Activated CD4-positive, alpha-beta memory T cell treated with anti-CD3 and anti-CD28 coated beads, Interleukin-2, amount 10 ng/mL, durations not matched to agents 7 days and 5 days (primary cell): ENCODE measurements around the gene MDM4. TPM values are rescaled to one million over a fixed set of nuclear protein-coding genes. Genes with fewer than 3 reads are reported as not detected.

Experiments used
- CTCF ChIA-PET: fragments of 350-600 bp; sonication (Branson Sonifier 250); formaldehyde crosslinking; loops from one replicate; lab custom pipeline; 2021; ENCODE audit warnings: antibody characterized with exemption, inconsistent platforms; lab: Charles Lee
- POLR2A ChIA-PET: fragments of 350-600 bp; sonication (Branson Sonifier 250); formaldehyde crosslinking; loops from one replicate; lab custom pipeline; 2021; ENCODE audit warnings: antibody characterized with exemption; lab: Charles Lee
- DNase-seq: peaks from one replicate; pipeline ENCODE4 v3.0.0-alpha.2; 2020
- H3K27ac Mint-ChIP-seq: one replicate; pipeline ENCODE4 v1.8.0; 2021; ENCODE audit warnings: mild to moderate bottlenecking, mixed read lengths
- H3K27me3 Mint-ChIP-seq: one replicate; pipeline ENCODE4 v1.8.0; 2021; ENCODE audit warnings: mixed read lengths
- H3K36me3 Mint-ChIP-seq: one replicate; pipeline ENCODE4 v1.8.0; 2021; ENCODE audit warnings: low read depth, mixed read lengths
- H3K4me1 Mint-ChIP-seq: one replicate; pipeline ENCODE4 v1.8.0; 2021; ENCODE audit warnings: mixed read lengths
- H3K4me3 Mint-ChIP-seq: one replicate; pipeline ENCODE4 v1.8.0; 2021; ENCODE audit warnings: mild to moderate bottlenecking, mixed read lengths
- H3K9me3 Mint-ChIP-seq: one replicate; pipeline ENCODE4 v1.8.0; 2021; ENCODE audit warnings: mixed read lengths
- total RNA-seq, 2 experiments: library from RNA; stranded (reverse); gene quantifications; one replicate each; pipeline ENCODE4 v1.2.3, GENCODE V29; 2021

Gene MDM4
- total RNA-seq, 2 experiments from 2014 or later: 85.1 to 95.4 TPM

DNA sequence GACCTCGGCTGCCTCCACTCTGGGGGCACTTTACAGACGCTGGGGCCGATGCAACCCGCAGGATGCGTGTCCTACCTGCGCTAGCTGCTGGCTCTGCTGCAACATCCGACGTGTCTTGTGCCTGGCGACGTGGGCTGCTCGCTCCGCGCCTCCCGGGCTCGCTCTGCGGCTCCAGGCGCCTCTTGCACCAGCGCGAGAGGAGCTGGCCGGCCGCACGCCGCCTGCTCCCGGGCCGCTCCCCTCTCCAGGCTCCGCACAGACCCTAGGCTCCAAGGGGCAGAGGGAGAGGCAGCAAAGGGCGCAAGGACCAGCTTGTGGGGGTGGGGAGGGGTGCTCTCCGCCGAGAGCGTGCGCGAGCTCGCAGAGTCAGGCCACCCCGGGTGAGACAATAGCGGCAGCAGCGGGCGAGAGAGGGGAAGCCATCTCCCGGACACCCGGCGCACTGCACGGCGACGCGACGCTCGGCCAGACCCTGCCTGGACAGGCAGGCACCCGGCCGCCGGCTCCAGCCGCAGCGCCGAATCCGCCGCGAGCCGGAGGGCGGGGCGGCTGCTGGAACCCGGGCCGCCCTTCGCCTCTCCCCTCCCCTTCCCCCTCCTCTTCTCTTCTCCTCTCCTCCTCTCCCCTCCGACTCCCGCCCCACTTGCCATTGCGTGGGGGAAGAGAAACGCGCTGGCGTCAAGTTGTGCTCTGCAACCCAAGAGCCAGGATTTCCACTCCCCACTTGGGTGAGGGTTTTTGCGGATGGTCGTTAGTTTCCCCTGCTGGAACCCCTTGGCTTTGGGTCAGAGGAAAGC is 21.7 kb upstream of the MDM4 start, which contains the start of gene PIK3C2B:
Gene PIK3C2B (minus strand): TSS at position 525 of the 797 bp plus-strand sequence. CDS start 25,003 bp downstream, outside the sequence.
- H3K9me3 Mint-ChIP-seq: no peaks in the 10 kb centered on the region
- peak within 1 kb of the TSS; percentile 88 for H3K4me3 Mint-ChIP-seq
- H3K27ac Mint-ChIP-seq: peak within 1 kb of the TSS; percentile 84
- H3K36me3 Mint-ChIP-seq: peaks cover 7% of the 10 kb centered on the region
- POLR2A ChIA-PET: interaction anchor here (0.5 to 4.4 kb wide), 26 partner anchors 9 to 123 kb away, joined by 3 to 57 read pairs (median 5); partner anchors contain the start of gene MDM4
- H3K4me1 Mint-ChIP-seq: peaks cover 58% of the 10 kb centered on the region
- CTCF ChIA-PET: interaction anchor here (0.6 to 19.8 kb wide), 24 partner anchors 9 to 327 kb away, joined by 3 to 519 read pairs (median 6); partner anchors contain the start of gene MDM4
- DNase-seq: peak; percentile 77
- H3K27me3 Mint-ChIP-seq: no peaks in the 10 kb centered on the region

DNA sequence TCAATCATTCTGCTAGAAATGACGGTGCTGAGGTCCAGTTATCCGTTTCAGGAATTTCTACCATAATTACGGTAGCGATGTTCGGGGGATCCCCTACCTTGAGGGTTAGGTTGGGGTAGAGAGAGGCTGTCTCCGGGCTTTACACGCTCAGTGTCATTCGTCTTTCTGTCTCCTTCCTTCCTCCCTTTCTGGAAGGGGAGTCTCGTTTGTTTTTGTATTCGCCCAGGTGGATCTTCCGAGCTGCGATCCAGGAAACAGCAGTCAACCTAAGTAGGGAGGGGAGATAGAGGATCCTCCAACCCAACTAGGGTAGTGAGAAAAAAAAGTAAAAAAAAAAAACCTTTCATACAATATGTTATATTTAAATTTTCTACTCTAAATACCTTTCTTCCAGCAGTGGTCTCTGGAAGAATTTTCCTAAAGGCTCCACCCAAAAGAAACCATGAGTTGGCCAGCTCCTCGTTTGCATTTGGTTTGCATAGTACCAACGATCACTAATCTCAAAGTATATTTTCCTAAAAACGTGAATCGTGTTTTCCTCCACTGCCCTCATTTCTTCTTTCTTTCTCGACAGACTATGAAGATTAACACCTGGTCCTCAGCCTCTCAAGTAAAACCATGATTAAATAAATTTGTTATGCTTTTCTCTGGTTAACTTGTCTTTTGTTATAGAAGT is 21.0 kb upstream of the MDM4 start:
- no peak for DNase-seq
- Mint-ChIP-seq H3K27ac (peak overlapping the region; percentile 81), H3K4me3 (peak overlapping the region; percentile 88), H3K4me1 (peaks cover 56% of the 10 kb centered on the region), H3K36me3 (peaks cover 3% of the 10 kb centered on the region), H3K27me3 (no peaks in the 10 kb centered on the region), H3K9me3 (no peaks in the 10 kb centered on the region)
- ChIA-PET POLR2A (interaction anchor here (0.5 to 4.4 kb wide), 18 partner anchors 8 to 88 kb away, joined by 3 to 57 read pairs (median 5); partner anchors contain the start of gene MDM4), CTCF (interaction anchor here (1.0 to 19.8 kb wide), 13 partner anchors 8 to 312 kb away, joined by 3 to 519 read pairs (median 10); partner anchors contain the start of gene MDM4)

DNA sequence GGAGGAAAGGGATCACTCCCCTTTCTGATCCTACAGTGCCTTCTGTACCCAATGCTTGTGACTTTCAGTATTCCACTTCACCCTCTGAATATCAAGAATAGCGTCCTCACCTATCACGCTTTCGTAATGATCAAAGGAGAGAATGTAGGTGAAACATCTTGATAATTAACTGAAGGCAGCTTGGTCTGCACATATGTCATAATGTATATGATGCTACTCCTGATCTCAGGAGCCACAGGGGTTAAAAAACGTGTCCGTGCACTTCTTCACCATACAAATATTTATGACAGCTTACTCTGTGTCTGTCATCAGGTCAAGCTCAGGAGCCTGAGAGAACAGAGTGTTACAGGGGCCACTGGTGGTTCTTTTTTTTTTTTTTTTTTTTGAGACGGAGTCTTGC is 20.4 kb upstream of the MDM4 start:
- CTCF ChIA-PET: interaction anchor here (1.7 to 19.8 kb wide), 4 partner anchors 10 to 97 kb away, joined by 5 to 519 read pairs (median 205); no protein-coding TSS in a partner anchor
- H3K27me3 Mint-ChIP-seq: no peaks in the 10 kb centered on the region
- peaks cover 50% of the 10 kb centered on the region for H3K4me1 Mint-ChIP-seq
- POLR2A ChIA-PET: interaction anchor here (0.9 to 4.4 kb wide), 4 partner anchors 10 to 87 kb away, joined by 4 to 57 read pairs (median 30); no protein-coding TSS in a partner anchor
- peaks cover 3% of the 10 kb centered on the region for H3K36me3 Mint-ChIP-seq
- peak overlapping the region; percentile 88 for H3K4me3 Mint-ChIP-seq
- H3K27ac Mint-ChIP-seq: peak overlapping the region; percentile 23
- no peak for DNase-seq
- H3K9me3 Mint-ChIP-seq: no peaks in the 10 kb centered on the region

DNA sequence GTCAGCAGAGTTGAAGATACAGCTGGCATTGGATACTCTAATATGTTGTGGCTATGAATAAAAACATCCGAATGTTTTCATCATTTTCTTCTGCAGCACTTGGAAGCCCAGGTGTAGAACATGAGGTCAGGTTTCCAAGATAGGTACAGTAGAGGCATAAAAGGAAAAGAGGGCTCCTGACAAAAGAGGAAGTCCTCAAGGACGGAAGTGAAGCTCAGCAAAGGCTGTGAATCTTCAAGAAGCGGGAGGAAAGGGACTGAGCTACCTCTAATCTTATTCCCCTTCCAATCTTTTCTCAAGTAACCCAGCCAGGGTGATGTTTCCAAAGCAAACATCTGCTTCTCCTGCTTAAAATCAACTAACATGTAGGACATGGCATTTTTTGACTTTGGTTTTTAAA is 17.2 kb upstream of the MDM4 start:
- Mint-ChIP-seq H3K36me3 (no peaks in the 10 kb centered on the region), H3K27ac (no peak overlapping the region), H3K9me3 (no peaks in the 10 kb centered on the region), H3K4me1 (peaks cover 32% of the 10 kb centered on the region), H3K27me3 (no peaks in the 10 kb centered on the region), H3K4me3 (no peak overlapping the region)
- CTCF ChIA-PET: interaction anchor here (0.6 to 19.8 kb wide), 5 partner anchors 13 to 100 kb away, joined by 3 to 519 read pairs (median 5); no protein-coding TSS in a partner anchor
- POLR2A ChIA-PET: interaction anchor here (1.2 to 1.9 kb wide), 5 partner anchors 7 to 80 kb away, joined by 3 to 6 read pairs (median 3); partner anchors contain the start of gene MDM4
- no peak for DNase-seq

DNA sequence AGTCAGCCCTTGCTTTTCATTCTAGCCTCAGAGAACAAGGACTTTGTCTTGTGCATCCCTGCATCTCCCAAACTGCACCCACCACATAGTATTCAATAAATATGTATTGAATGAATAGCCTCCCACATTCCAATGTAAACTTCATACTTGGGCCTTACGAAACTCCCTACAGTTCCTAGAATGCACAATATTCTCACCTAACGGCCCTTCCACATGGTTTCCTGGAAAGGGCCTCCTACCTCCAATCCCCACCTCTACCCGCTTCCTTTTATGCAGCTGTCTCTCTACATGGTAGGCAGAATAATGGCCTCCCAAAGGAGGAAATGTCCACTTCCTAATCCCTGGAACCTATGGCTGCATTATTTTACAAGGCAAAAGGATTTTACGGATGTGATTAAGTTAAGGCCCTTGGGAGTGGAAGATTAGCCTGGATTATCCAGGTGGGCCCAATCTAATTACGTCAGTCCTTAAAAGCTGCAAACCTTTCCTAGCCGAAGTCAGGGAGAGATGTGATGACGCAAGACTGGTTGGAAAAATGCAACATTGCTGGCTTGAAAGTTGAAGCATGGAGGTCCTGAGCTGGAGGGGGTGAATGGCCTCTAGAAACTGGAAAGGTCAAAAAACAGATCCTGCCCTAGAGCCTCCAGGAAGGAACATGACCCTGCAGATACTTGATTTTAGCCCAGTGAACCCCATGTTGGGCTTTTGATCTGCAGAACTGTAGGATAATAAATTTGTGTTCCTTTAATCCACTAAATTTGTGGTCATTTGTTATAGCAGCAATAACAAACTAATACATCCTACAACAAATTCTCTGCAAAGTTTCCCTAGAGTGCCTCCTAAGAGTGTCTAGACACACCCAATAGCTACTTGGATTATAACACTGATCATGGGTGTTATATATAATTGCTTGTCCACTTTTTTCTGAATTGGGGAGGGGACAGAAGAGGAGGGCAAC is 16.4 kb upstream of the MDM4 start:
- no peak for DNase-seq
- Mint-ChIP-seq H3K36me3 (no peaks in the 10 kb centered on the region), H3K27ac (no peak overlapping the region), H3K9me3 (no peaks in the 10 kb centered on the region), H3K27me3 (no peaks in the 10 kb centered on the region), H3K4me1 (peaks cover 35% of the 10 kb centered on the region), H3K4me3 (no peak overlapping the region)
- ChIA-PET POLR2A (interaction anchor here (0.8 to 1.9 kb wide), 7 partner anchors 14 to 102 kb away, joined by 3 to 5 read pairs (median 3); partner anchors contain the start of gene MDM4), CTCF (interaction anchor here (1.9 to 19.8 kb wide), 4 partner anchors 50 to 101 kb away, joined by 9 to 519 read pairs (median 204); no protein-coding TSS in a partner anchor)

DNA sequence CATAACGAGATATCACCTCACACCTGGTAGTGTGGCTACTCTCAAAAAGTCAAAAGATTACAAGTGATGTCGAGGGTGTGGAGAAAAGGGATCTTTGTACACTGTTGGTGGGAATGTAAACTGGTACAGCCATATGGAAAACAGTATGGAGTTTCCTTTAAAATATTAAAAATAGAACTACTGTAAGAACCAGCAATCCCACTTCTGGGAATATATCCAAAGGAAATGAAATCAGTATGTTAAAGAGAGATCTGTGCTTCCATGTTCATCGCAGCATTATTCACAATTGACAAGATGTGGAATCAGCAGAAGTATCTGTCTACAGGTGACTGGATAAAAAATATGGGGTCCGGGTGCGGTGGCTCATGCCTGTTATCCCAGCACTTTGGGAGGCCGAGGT is 14.0 kb upstream of the MDM4 start:
- Mint-ChIP-seq H3K4me3 (no peak overlapping the region), H3K9me3 (no peaks in the 10 kb centered on the region), H3K4me1 (peaks cover 39% of the 10 kb centered on the region), H3K27ac (no peak overlapping the region), H3K27me3 (no peaks in the 10 kb centered on the region), H3K36me3 (peaks cover 7% of the 10 kb centered on the region)
- CTCF ChIA-PET: interaction anchor here (1.3 to 19.8 kb wide), 16 partner anchors 8 to 305 kb away, joined by 4 to 519 read pairs (median 9); partner anchors contain the start of genes MDM4 and PIK3C2B
- no peak for DNase-seq
- POLR2A ChIA-PET: interaction anchor here (1.4 to 3.3 kb wide), 3 partner anchors 10 to 55 kb away, joined by 5 to 21 read pairs (median 11); partner anchors contain the start of gene MDM4

DNA sequence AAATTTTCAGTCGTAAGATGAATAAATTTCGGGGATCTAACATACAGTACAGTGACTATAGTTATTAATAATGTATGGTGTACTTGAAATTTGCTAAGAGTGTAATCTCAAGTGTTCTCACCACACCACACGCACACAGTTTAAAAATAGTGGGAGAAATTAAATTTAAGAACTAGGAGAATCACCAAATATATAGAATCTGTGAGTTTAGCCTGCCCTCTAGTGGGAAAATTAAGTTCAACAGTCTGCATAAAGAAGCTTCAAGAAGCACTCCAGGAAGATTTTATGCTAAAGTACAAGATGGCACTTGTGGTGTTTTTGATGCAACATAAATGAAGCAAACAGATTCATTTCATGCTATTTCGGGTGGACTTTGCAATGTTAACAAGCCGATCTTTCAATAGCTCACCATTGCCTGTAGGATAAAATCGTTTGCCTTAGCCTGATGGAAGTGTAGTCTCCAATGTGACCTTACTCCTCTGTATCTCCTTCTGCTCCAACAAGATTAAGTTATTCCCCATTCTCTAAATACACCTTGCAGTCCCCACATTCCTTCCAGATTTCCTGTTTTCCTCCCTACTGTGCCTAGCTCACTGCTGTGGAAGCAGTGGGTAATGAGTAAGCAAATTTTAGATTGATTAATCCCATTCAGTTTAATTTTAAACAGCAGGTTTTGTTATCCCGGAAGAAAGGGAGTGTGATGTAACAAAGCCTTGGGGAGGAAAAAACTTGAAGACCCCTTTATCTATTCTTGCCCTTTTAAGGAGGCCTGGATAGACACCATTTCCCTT is 12.9 kb upstream of the MDM4 start:
- Mint-ChIP-seq H3K4me1 (peaks cover 45% of the 10 kb centered on the region), H3K9me3 (no peaks in the 10 kb centered on the region), H3K27me3 (no peaks in the 10 kb centered on the region), H3K36me3 (peaks cover 7% of the 10 kb centered on the region), H3K27ac (no peak overlapping the region), H3K4me3 (no peak overlapping the region)
- ChIA-PET CTCF (interaction anchor here (0.7 to 19.8 kb wide), 25 partner anchors 9 to 304 kb away, joined by 3 to 519 read pairs (median 6); partner anchors contain the start of genes MDM4 and PIK3C2B), POLR2A (interaction anchor here (0.7 to 3.3 kb wide), 6 partner anchors 9 to 72 kb away, joined by 3 to 21 read pairs (median 5); partner anchors contain the start of genes MDM4 and PIK3C2B)
- DNase-seq: no peak

DNA sequence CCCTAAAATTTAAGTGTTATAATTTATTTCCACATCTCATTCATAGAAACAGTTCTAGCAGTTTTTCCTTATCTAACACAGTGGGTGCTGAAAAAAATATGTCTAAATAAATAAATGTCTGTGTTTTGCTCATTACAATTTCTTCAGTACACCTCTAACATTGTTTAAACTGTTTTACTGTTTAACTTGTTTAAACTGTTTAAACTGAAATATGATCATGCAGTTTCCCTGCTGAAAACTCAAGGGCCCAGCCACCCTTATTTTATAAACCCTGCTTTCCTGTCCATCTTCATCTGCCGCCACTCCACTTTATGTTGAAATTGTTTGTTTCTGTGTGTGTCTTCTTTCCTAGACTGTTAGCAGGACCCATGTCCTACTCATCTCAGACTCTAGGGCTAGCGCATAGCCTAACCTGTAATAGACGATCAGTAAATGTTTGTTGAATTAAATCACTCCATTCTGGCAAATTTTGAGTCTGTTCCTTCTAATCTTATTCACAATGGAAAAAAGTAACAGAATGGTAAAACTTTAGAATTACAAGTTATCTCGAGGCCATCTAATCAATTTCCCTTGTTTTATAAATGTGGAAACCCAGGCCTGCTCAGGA is 12.2 kb upstream of the MDM4 start:
- Mint-ChIP-seq H3K4me1 (peaks cover 43% of the 10 kb centered on the region), H3K27ac (no peak overlapping the region), H3K27me3 (no peaks in the 10 kb centered on the region), H3K4me3 (no peak overlapping the region), H3K9me3 (no peaks in the 10 kb centered on the region), H3K36me3 (peaks cover 7% of the 10 kb centered on the region)
- CTCF ChIA-PET: interaction anchor here (0.8 to 19.8 kb wide), 19 partner anchors 9 to 303 kb away, joined by 3 to 519 read pairs (median 9); partner anchors contain the start of genes MDM4 and PIK3C2B
- POLR2A ChIA-PET: interaction anchor here (1.5 to 4.0 kb wide), 4 partner anchors 10 to 66 kb away, joined by 4 to 44 read pairs (median 16); partner anchors contain the start of genes MDM4 and PIK3C2B
- DNase-seq: no peak

DNA sequence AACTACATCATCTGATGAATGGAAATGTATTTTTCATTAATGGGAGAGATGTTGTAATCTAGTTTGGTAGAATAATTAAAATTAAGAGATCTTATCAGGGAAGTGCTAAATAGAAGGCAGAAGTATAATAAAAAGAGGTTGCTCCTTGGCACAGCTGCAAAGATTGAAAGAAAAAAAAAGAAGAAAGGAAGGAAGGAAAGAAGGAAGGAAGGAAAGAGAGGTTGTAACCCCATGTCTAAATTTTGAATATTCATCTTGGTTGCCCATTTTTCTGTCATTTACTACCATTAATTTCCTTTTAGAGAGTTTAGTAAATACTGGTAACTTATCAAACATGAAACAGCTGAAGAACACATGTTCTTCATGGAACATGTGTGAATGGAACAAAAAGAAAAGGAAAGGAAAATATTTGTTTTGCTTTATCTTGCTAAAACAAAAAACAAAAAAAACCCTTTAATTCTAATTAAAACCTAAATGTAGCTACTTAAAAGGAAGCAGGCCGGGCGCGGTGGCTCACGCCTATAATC is 10.5 kb upstream of the MDM4 start:
- Mint-ChIP-seq H3K27ac (peak overlapping the region; percentile 98), H3K4me1 (peaks cover 34% of the 10 kb centered on the region), H3K36me3 (peaks cover 7% of the 10 kb centered on the region), H3K9me3 (no peaks in the 10 kb centered on the region), H3K4me3 (peak overlapping the region; percentile 84), H3K27me3 (no peaks in the 10 kb centered on the region)
- no peak for DNase-seq
- CTCF ChIA-PET: interaction anchor here (0.8 to 19.8 kb wide), 19 partner anchors 8 to 301 kb away, joined by 3 to 519 read pairs (median 6); partner anchors contain the start of genes MDM4 and PIK3C2B
- POLR2A ChIA-PET: interaction anchor here (0.7 to 4.4 kb wide), 14 partner anchors 8 to 95 kb away, joined by 3 to 140 read pairs (median 5); partner anchors contain the start of genes MDM4 and PIK3C2B
